ENCODE measurements around the gene CNPY4. TPM values are rescaled to one million over a fixed set of nuclear protein-coding genes. Genes with fewer than 3 reads are reported as not detected.

Gene CNPY4
- 10 to 100 TPM; 24.4 to 32.4 (median 26.3) TPM for total RNA-seq (2021; fragmentation: NEBNext Ultra II Directional; extraction: Animal tissue kit (Norgen Biotek cat#: 25700))
- long read RNA-seq, transcript CNPY4-201 (6 exons, 1,502 nt): major isoform, 13 of 17 reads
- long read RNA-seq, partial matches to known transcripts: 2 of 17 reads
- long read RNA-seq, other reads (novel, unspliced or antisense): 2 of 17 reads

DNA sequence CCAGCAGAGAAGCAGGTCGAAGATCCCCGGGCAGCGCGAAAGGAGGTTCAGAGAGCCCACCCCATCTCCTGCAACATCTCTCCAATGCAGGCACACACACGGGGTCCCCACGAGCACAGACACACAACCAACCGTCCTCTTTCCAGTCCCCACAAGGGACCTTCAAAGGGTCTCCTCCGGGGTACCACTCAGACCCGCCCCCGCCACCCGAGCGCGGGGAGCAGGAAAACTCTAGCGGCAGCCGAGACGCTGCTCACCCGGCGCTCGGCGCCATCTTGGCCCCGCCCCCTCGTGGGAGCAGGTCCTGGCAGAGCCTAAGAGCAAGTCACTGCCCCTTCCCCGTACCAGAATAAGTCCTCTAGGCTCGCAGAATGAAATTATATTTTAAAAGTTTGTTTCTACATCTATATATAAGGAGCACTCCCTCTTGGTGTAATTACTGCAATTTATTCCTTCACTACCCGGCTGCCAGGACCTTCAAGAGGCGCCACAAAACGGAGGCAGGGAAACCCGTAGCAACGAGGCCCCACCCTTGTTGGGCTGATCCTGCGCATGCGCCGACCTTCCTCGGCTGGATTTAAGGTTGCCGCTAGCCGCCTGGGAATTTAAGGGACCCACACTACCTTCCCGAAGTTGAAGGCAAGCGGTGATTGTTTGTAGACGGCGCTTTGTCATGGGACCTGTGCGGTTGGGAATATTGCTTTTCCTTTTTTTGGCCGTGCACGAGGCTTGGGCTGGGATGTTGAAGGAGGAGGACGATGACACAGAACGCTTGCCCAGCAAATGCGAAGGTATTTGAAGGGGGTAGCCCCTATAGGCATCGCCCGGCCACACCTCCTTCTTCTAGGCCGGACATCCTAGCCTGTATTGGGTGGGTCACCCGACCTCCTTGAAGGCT lies at the start of gene CNPY4, which contains the start of gene TAF6:
TSS of gene CNPY4 (plus strand) at position 563 of the 898 bp plus-strand sequence. CDS start at position 674, 111 bp downstream.
TSS of gene TAF6 (minus strand) at position 287 of the 898 bp plus-strand sequence. CDS start 5,149 bp downstream, outside the sequence.
- H3K27me3 Mint-ChIP-seq (ENCODE audit: insufficient read depth): no peaks in the 10 kb centered on the region; the same call in 1 of the 2 replicates
- DNase-seq: peak; percentile 92
- H3K27ac Mint-ChIP-seq: peak within 1 kb of the TSS; percentile 98
- peaks cover 8% of the 10 kb centered on the region for H3K4me1 Mint-ChIP-seq (ENCODE audit: low read depth)
- no peaks in the 10 kb centered on the region for H3K9me3 Mint-ChIP-seq
- TF ChIP-seq CTCF (IDR thresholded peaks at IDR 0.05): no peak
- H3K36me3 Mint-ChIP-seq (ENCODE audit: low read depth): peaks cover 21% of the 10 kb centered on the region
- peak within 1 kb of the TSS; percentile 97 for H3K4me3 Mint-ChIP-seq

DNA sequence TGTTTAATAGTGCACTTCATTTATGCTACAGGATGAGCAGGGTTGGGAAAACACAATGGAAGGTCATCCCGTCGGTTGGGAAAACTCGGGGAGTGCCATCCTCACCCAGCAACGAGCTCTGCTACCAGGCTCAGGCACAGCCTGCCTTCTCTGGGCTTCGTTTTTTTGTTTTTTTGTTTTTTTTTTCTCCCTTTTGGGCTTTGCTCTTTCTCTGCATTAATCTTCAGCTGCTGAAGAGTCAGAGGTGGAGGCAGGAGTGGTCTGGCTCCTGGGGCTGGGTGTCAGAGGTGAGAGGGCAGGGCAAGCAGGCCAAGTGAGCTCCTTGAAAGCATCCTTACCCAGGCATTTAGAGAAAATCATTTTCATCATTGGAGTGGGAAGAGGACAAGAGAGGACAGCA lies 49.4 kb upstream of the CNPY4 start:
- Mint-ChIP-seq H3K27me3 (ENCODE audit: insufficient read depth) (peaks cover 4% of the 10 kb centered on the region; the same call in 1 of the 2 replicates), H3K9me3 (peaks cover 45% of the 10 kb centered on the region), H3K36me3 (ENCODE audit: low read depth) (peaks cover 69% of the 10 kb centered on the region), H3K27ac (no peak overlapping the region), H3K4me1 (ENCODE audit: low read depth) (peaks cover 7% of the 10 kb centered on the region), H3K4me3 (no peak overlapping the region)
- TF ChIP-seq CTCF (IDR thresholded peaks at IDR 0.05): no peak
- no peak for DNase-seq

DNA sequence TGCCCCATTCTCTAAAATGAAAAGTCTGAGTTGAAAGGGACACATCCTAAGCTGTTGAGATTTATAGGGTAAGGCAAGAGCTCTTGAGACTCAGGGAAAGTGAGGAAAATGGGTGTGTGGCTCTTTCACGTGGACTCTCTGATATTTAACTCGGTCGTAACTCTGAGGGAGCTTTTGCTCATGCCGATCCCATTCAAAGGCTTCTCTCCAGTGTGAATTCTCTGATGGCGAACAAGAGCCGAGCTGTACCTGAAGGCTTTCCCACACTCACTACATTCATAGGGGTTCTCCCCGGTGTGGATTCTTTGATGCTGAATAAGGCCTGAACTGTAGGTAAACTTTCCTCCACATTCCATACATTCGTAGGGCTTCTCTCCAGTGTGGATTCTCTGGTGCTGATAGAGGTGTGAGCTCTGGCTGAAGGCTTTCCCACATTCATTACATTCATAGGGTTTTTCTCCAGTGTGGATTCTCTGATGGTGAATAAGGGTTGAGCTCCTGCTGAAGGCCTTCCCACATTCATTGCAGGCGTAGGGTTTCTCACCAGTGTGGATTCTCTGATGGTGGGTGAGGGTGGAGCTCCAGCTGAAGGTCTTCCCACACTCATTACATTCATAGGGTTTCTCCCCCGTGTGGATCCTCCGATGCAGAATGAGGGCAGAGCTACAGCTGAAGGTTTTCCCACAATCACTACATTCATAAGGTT lies 48.3 kb upstream of the CNPY4 start:
- TF ChIP-seq CTCF (IDR thresholded peaks at IDR 0.05): no peak
- H3K9me3 Mint-ChIP-seq: peaks cover 45% of the 10 kb centered on the region
- H3K27me3 Mint-ChIP-seq (ENCODE audit: insufficient read depth): peaks cover 4% of the 10 kb centered on the region; the same call in 1 of the 2 replicates
- H3K27ac Mint-ChIP-seq: no peak overlapping the region
- no peak overlapping the region for H3K4me3 Mint-ChIP-seq
- no peaks in the 10 kb centered on the region for H3K4me1 Mint-ChIP-seq (ENCODE audit: low read depth)
- no peak for DNase-seq
- peaks cover 73% of the 10 kb centered on the region for H3K36me3 Mint-ChIP-seq (ENCODE audit: low read depth)

DNA sequence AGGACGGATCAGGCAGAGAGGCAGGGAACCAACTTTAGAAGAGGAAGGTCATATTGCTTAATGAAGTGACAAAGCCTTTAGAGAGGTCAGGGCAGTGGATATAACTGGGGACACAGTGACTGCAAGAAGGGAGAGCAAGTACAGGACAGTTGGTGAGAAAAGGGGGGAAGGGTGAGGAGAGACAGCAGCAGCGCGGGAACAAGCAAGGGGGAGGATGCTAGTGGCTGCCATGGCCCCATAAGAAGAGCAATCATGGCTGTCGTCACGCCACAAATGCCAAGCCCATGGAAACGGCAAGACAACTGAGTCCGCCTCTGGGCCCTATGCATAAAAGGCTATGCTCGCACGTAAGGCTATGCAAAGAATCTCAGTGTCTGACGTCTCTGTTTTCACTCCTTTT lies 47.0 kb upstream of the CNPY4 start:
- Mint-ChIP-seq H3K27ac (no peak overlapping the region), H3K4me3 (no peak overlapping the region), H3K4me1 (ENCODE audit: low read depth) (no peaks in the 10 kb centered on the region; the same call in 1 of the 2 replicates), H3K36me3 (ENCODE audit: low read depth) (peaks cover 82% of the 10 kb centered on the region), H3K9me3 (peaks cover 45% of the 10 kb centered on the region), H3K27me3 (ENCODE audit: insufficient read depth) (peaks cover 4% of the 10 kb centered on the region; the same call in 1 of the 2 replicates)
- TF ChIP-seq CTCF (IDR thresholded peaks at IDR 0.05): no peak
- no peak for DNase-seq

GRCh38 chr7:100074841-100075240 lies 44.6 kb upstream of the CNPY4 start:
- Mint-ChIP-seq H3K27me3 (ENCODE audit: insufficient read depth) (peaks cover 4% of the 10 kb centered on the region; the same call in 1 of the 2 replicates), H3K27ac (no peak overlapping the region), H3K4me3 (no peak overlapping the region), H3K36me3 (ENCODE audit: low read depth) (peaks cover 83% of the 10 kb centered on the region), H3K9me3 (peaks cover 42% of the 10 kb centered on the region), H3K4me1 (ENCODE audit: low read depth) (peaks cover 12% of the 10 kb centered on the region)
- no peak for TF ChIP-seq CTCF (IDR thresholded peaks at IDR 0.05)
- no peak for DNase-seq

All from HFFc6 (cell line).